GM06990 (cell line): ENCODE data around the gene PRDM11.

ENCODE experiments used
- DNase-seq: peaks from one replicate; pipeline ENCODE4 v3.0.0-alpha.2; 2011; ENCODE audit not compliant: insufficient read length; ENCODE audit errors: extremely low read depth
- H3K27me3 ChIP-seq: replicated peaks from 2 replicates; pipeline ENCODE4 v1.6.0; 2011; ENCODE audit warnings: low read length; ENCODE audit not compliant: control insufficient read depth, insufficient read depth
- H3K36me3 ChIP-seq: 2 replicates; pipeline ENCODE4 v1.5.1; 2011; ENCODE audit warnings: low read length; ENCODE audit not compliant: control insufficient read depth, insufficient read depth
- H3K4me3 ChIP-seq: replicated peaks from 2 replicates; pipeline ENCODE4 v1.5.1; 2011; ENCODE audit warnings: low read depth, mild to moderate bottlenecking, control low read depth, low read length
- CTCF ChIP-seq: IDR thresholded peaks from 2 replicates; pipeline ENCODE4 v1.5.1; 2011; ENCODE audit warnings: low read length, control low read depth, mild to moderate bottlenecking, inconsistent platforms; ENCODE audit not compliant: insufficient read depth, poor library complexity, severe bottlenecking

The PRDM11 gene

GRCh38 chr11:45156741-45157140 lies 10.3 kb downstream of the PRDM11 start:
- Histone ChIP-seq H3K27me3 (no peaks in the 10 kb centered on the region), H3K36me3 (no peaks in the 10 kb centered on the region)

GRCh38 chr11:45157247-45158209 lies 11.1 kb downstream of the PRDM11 start:
- no peak overlapping the region for H3K4me3 ChIP-seq
- no peaks in the 10 kb centered on the region for H3K36me3 ChIP-seq
- H3K27me3 ChIP-seq: no peaks in the 10 kb centered on the region
- DNase-seq: no peak
- TF ChIP-seq CTCF: no peak

More at GRCh38 chr11:45156741-45157140, 10.3 kb downstream of the PRDM11 start:
- H3K4me3 ChIP-seq: no peak overlapping the region
- no peak for DNase-seq
- TF ChIP-seq CTCF: no peak

- Histone ChIP-seq H3K4me3 (no peak overlapping the region), H3K27me3 (no peaks in the 10 kb centered on the region), H3K36me3 (no peaks in the 10 kb centered on the region)
- no peak for TF ChIP-seq CTCF
- no peak for DNase-seq
These were observed 11.8 kb downstream of the PRDM11 start for GRCh38 chr11:45158210-45158731.

- DNase-seq: no peak
- Histone ChIP-seq H3K4me3 (no peak overlapping the region), H3K27me3 (no peaks in the 10 kb centered on the region), H3K36me3 (no peaks in the 10 kb centered on the region)
- no peak for TF ChIP-seq CTCF
These were observed 12.6 kb downstream of the PRDM11 start for GRCh38 chr11:45158891-45159605.

- no peak overlapping the region for H3K4me3 ChIP-seq
- DNase-seq: no peak
- no peaks in the 10 kb centered on the region for H3K36me3 ChIP-seq
- no peaks in the 10 kb centered on the region for H3K27me3 ChIP-seq
- no peak for TF ChIP-seq CTCF
These were observed 13.4 kb downstream of the PRDM11 start for GRCh38 chr11:45159781-45160365.
